Esophagus muscularis mucosa (tissue), 3 donors: ENCODE data around the gene CREBRF.

ENCODE experiments used
- CTCF ChIP-seq, 3 experiments: fragments of 200-600 bp in 2 of 3; fragments of 450-650 bp in 1 of 3; sonication (generic) in 2 of 3; IDR thresholded peaks; one replicate each; pipeline ENCODE4 v1.5.1; 2017 to 2019; ENCODE audit warnings: antibody characterized with exemption in 3 of 3, mild to moderate bottlenecking in 2 of 3, moderate library complexity in 1 of 3
- POLR2A ChIP-seq: fragments of 450-650 bp; IDR thresholded peaks from one replicate; pipeline ENCODE4 v1.6.1; 2017; ENCODE audit warnings: antibody characterized with exemption, moderate library complexity, mild to moderate bottlenecking, low read depth
- POLR2AphosphoS5 ChIP-seq, 2 donors: sonication (generic); formaldehyde crosslinking; IDR thresholded peaks; one replicate each; pipeline ENCODE4 v1.6.1; 2017; ENCODE audit warnings: antibody characterized with exemption in 2 of 2

GRCh38 chr5:173039964-173040363, 16.2 kb upstream of the CREBRF start:
- TF ChIP-seq CTCF (IDR thresholded peaks at IDR 0.05) = no peak
- no peak for TF ChIP-seq POLR2AphosphoS5 (IDR thresholded peaks at IDR 0.05)
- no peak for TF ChIP-seq POLR2A
